Measurements from ENCODE around the gene SKIC3.

The SKIC3 gene

GRCh38 chr5:95543017-95543705, 11.6 kb downstream of the SKIC3 start:
- TF ChIP-seq CTCF (IDR thresholded peaks at IDR 0.05; ENCODE audit: low read depth, low read length) = no peak
- H3K9me3 ChIP-seq (ENCODE audit: severe bottlenecking) = no peaks in the 10 kb centered on the region
- H3K4me3 ChIP-seq (ENCODE audit: low read depth, low read length) = no peak overlapping the region
- H3K27me3 ChIP-seq (ENCODE audit: insufficient read depth, low read depth, severe bottlenecking) = no peaks in the 10 kb centered on the region
- no peak for DNase-seq
- no peak overlapping the region for H3K27ac ChIP-seq
- H3K36me3 ChIP-seq = peaks cover 50% of the 10 kb centered on the region

- Histone ChIP-seq H3K27ac (no peak overlapping the region), H3K27me3 (ENCODE audit: insufficient read depth, low read depth, severe bottlenecking) (no peaks in the 10 kb centered on the region), H3K36me3 (peaks cover 50% of the 10 kb centered on the region), H3K9me3 (ENCODE audit: severe bottlenecking) (no peaks in the 10 kb centered on the region), H3K4me3 (ENCODE audit: low read depth, low read length) (no peak overlapping the region)
- TF ChIP-seq CTCF (IDR thresholded peaks at IDR 0.05; ENCODE audit: low read depth, low read length) = no peak
- no peak for DNase-seq
Measured at GRCh38 chr5:95537501-95537900, 17.3 kb downstream of the SKIC3 start.

- Histone ChIP-seq H3K9me3 (ENCODE audit: severe bottlenecking) (no peaks in the 10 kb centered on the region), H3K27me3 (ENCODE audit: insufficient read depth, low read depth, severe bottlenecking) (no peaks in the 10 kb centered on the region), H3K36me3 (peaks cover 37% of the 10 kb centered on the region), H3K27ac (no peak overlapping the region), H3K4me3 (ENCODE audit: low read depth, low read length) (no peak overlapping the region)
- no peak for TF ChIP-seq CTCF (IDR thresholded peaks at IDR 0.05; ENCODE audit: low read depth, low read length)
- no peak for DNase-seq
Measured at GRCh38 chr5:95533761-95534160, 21.0 kb downstream of the SKIC3 start.

- DNase-seq = no peak
- no peaks in the 10 kb centered on the region for H3K9me3 ChIP-seq (ENCODE audit: severe bottlenecking)
- no peak overlapping the region for H3K27ac ChIP-seq
- H3K27me3 ChIP-seq (ENCODE audit: insufficient read depth, low read depth, severe bottlenecking) = no peaks in the 10 kb centered on the region
- H3K4me3 ChIP-seq (ENCODE audit: low read depth, low read length) = no peak overlapping the region
- no peak for TF ChIP-seq CTCF (IDR thresholded peaks at IDR 0.05; ENCODE audit: low read depth, low read length)
- peaks cover 39% of the 10 kb centered on the region for H3K36me3 ChIP-seq
Measured at GRCh38 chr5:95533106-95533505, 21.7 kb downstream of the SKIC3 start.

DNA sequence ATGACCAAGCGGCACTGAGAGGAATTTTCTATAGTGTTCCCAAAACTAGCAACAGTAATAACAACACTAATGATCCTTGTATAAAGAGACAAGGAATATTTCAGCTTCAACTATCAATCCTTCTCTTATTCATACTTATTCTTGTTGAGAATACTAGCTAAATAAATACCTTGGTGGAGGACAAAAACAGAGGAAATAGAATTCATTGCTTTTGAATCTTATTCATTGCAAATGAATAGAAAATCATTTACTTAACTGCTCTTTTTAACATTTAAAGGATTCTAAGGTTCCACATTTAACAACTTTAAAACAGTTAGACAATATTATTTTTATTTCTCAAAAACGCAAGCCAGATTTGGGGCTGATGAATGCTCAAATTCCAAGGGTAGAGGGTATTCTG, 22.4 kb downstream of the SKIC3 start:
- Histone ChIP-seq H3K36me3 (peaks cover 45% of the 10 kb centered on the region), H3K4me3 (ENCODE audit: low read depth, low read length) (no peak overlapping the region), H3K27ac (no peak overlapping the region), H3K9me3 (ENCODE audit: severe bottlenecking) (no peaks in the 10 kb centered on the region), H3K27me3 (ENCODE audit: insufficient read depth, low read depth, severe bottlenecking) (no peaks in the 10 kb centered on the region)
- DNase-seq = no peak
- no peak for TF ChIP-seq CTCF (IDR thresholded peaks at IDR 0.05; ENCODE audit: low read depth, low read length)

GRCh38 chr5:95531491-95531890, 23.3 kb downstream of the SKIC3 start:
- DNase-seq = no peak
- Histone ChIP-seq H3K9me3 (ENCODE audit: severe bottlenecking) (no peaks in the 10 kb centered on the region), H3K36me3 (peaks cover 46% of the 10 kb centered on the region), H3K27me3 (ENCODE audit: insufficient read depth, low read depth, severe bottlenecking) (no peaks in the 10 kb centered on the region), H3K27ac (no peak overlapping the region), H3K4me3 (ENCODE audit: low read depth, low read length) (no peak overlapping the region)
- no peak for TF ChIP-seq CTCF (IDR thresholded peaks at IDR 0.05; ENCODE audit: low read depth, low read length)

All from WERI-Rb-1 (cell line).